ENCODE measurements around the gene SH3BP1. TPM values are rescaled to one million over a fixed set of nuclear protein-coding genes. Genes with fewer than 3 reads are reported as not detected.
A peak's percentile ranks its signal among the peaks of the same experiment; 100 is the strongest.

SH3BP1 gene
- total and polyA plus RNA-seq, 2 of the 4 experiments (the other 2 are of a cell fraction), result 8.8 to 33.3 TPM

- Histone ChIP-seq H3K4me1 (ENCODE audit: control insufficient read depth, insufficient read depth, low read length) (peaks cover 8% of the 10 kb centered on the region), H3K9ac (ENCODE audit: low read depth, low read length) (no peak overlapping the region), H3K27me3 (ENCODE audit: control insufficient read depth, insufficient read depth, low read length) (no peaks in the 10 kb centered on the region), H2BK15ac (ENCODE audit: low read depth, low read length) (no peak overlapping the region), H2AK9ac (replicated peaks; ENCODE audit: low read depth, low read length, poor library complexity) (peak overlapping the region; percentile 90), H2BK20ac (ENCODE audit: low read depth, low read length) (no peak overlapping the region), H3K4me3 (ENCODE audit: insufficient read depth, low read depth, low read length) (no peak overlapping the region), H3K36me3 (ENCODE audit: control insufficient read depth, insufficient read depth, low read length) (peaks cover 6% of the 10 kb centered on the region), H3K23ac (ENCODE audit: low read depth, low read length) (no peak overlapping the region), H4K5ac (ENCODE audit: low read depth, low read length) (no peak overlapping the region), H2BK120ac (ENCODE audit: low read depth, low read length) (0 out of 2 replicates have a peak overlapping the region, but pooled peaks have one; percentile 7), H3K9me1 (ENCODE audit: insufficient read depth, low read length) (peaks cover 15% of the 10 kb centered on the region; the same call in 1 of the 2 replicates), H4K8ac (ENCODE audit: low read depth in 2 of 2, low read length in 2 of 2) (peak overlapping the region; percentile 13 to 55; a peak in 1 of 4 replicates), H3K79me1 (ENCODE audit: low read depth in 1 of 2, low read length in 2 of 2) (peaks cover 0 to 18% of the 10 kb centered on the region in 2 experiments; a peak in 2 of 4 replicates), H2AK5ac (ENCODE audit: low read depth, low read length) (peak overlapping the region; percentile 75), H3K14ac (replicated peaks; ENCODE audit: low read depth, low read length) (peak overlapping the region; percentile 64), H3K4ac (ENCODE audit: low read depth, low read length) (peak overlapping the region; percentile 30; the same call in 1 of the 2 replicates), H3K4me2 (ENCODE audit: low read depth, low read length) (no peak overlapping the region), H3K18ac (ENCODE audit: low read depth, low read length) (no peak overlapping the region), H3K56ac (ENCODE audit: extremely low read depth, insufficient read depth, low read length) (no peak overlapping the region), H3K27ac (ENCODE audit: insufficient read depth, low read length) (no peak overlapping the region), H4K20me1 (ENCODE audit: insufficient read depth, low read length) (no peaks in the 10 kb centered on the region), H2AFZ (replicated peaks; ENCODE audit: low read length, poor library complexity) (peak overlapping the region; percentile 94), H2BK5ac (ENCODE audit: low read depth, low read length, poor library complexity, severe bottlenecking) (no peak overlapping the region), H3K9me3 (ENCODE audit: control insufficient read depth, insufficient read depth, low read length) (no peaks in the 10 kb centered on the region), H4K91ac (ENCODE audit: insufficient read depth, low read depth, low read length) (0 out of 2 replicates have a peak overlapping the region, but pooled peaks have one; percentile 21)
- WGBS, 2 experiments (ENCODE audit: extremely low coverage in 2 of 2, insufficient read length in 1 of 2), result no CpG with 5 or more reads among the region's 3 CpGs
- dilution Hi-C loops (cut with HindIII; ENCODE audit: low sequenced_read_pairs, unreplicated experiment), result no loop called here
- DNase-seq (no peak), ATAC-seq (ENCODE audit: low read depth) (no peak)
- POLR2A ChIA-PET (ENCODE audit: unreplicated experiment), result interaction anchor here (0.6 kb wide), 1 partner anchor 112 kb away, joined by 5 read pairs; no protein-coding TSS in a partner anchor
- TF ChIP-seq ELK1 (IDR thresholded peaks at IDR 0.05; ENCODE audit: borderline replicate concordance, low read depth, low read length) (no peak), POLR2A (IDR thresholded peaks at IDR 0.05; ENCODE audit: low read depth, low read length) (no peak), RAD21 (IDR thresholded peaks at IDR 0.05; ENCODE audit: low read length) (no peak), CTCF (conservative IDR thresholded peaks at IDR 0.05; ENCODE audit: low read depth, low read length) (no peak), RCOR1 (IDR thresholded peaks at IDR 0.05; ENCODE audit: insufficient replicate concordance, low read length) (no peak), MAZ (IDR thresholded peaks at IDR 0.05; ENCODE audit: borderline replicate concordance, low read depth, low read length) (no peak)
- CTCF ChIA-PET, result no interaction called here
- intact Hi-C loops (cut with micrococcal nuclease), result loop anchor here (5.0 kb wide), 1 partner anchor 45 kb away; no protein-coding TSS in a partner anchor
- no TSS peak for BruUV-seq (replicated peaks)
- in situ Hi-C loops (cut with MboI; ENCODE audit: low sequenced_read_pairs), result no loop called here
Measured at GRCh38 chr22:37697538-37697835, 58.0 kb downstream of the SH3BP1 start.

Data from IMR-90 (cell line).